SK-N-SH (cell line): ENCODE measurements around the gene PTPRF. TPM values are rescaled to one million over a fixed set of nuclear protein-coding genes. Genes with fewer than 3 reads are reported as not detected.

Experiments
- CTCF ChIA-PET: fragments of 300-600, 350-600 bp; formaldehyde crosslinking; extraction: SDS; loops from one replicate; lab custom pipeline; 2021; lab: Yijun Ruan, JAX
- POLR2A ChIA-PET: fragments of 350-600 bp; sonication (Branson Sonifier 250); formaldehyde crosslinking; extraction: SDS; loops from one replicate; lab custom pipeline; 2020; ENCODE audit warnings: antibody characterized with exemption, inconsistent platforms; lab: Yijun Ruan, JAX
- DNase-seq: peaks from one replicate; pipeline ENCODE4 v3.0.0; 2012
- H2AFZ ChIP-seq: fragments of 200-600 bp; sonication (generic); 2 replicates; pipeline ENCODE4 v1.8.1; 2016; ENCODE audit warnings: antibody characterized with exemption, mild to moderate bottlenecking, low read depth
- H3F3A ChIP-seq: fragments of 200-600 bp; sonication (generic); replicated peaks from 2 replicates; pipeline ENCODE3; 2016; ENCODE audit warnings: antibody characterized with exemption, mild to moderate bottlenecking; ENCODE audit not compliant: insufficient read depth
- H3K27ac ChIP-seq, 2 experiments: fragments of 200-500 bp in 1 of 2; fragments of 200-600 bp in 1 of 2; sonication (Bioruptor generic) in 1 of 2; sonication (generic), shearing (Covaris generic) in 1 of 2; 2 replicates each; pipeline versions ENCODE4 v1.5.1 to v1.6.1; 2014 to 2016; ENCODE audit warnings: low read depth in 2 of 2, inconsistent platforms in 1 of 2, low read length in 1 of 2, mild to moderate bottlenecking in 1 of 2, mixed read lengths in 1 of 2
- H3K27me3 ChIP-seq: fragments of 200-600 bp; sonication (generic), shearing (Covaris generic); 2 replicates; pipeline ENCODE4 v1.6.1; 2016; ENCODE audit warnings: mixed run types; ENCODE audit not compliant: insufficient read depth
- H3K36me3 ChIP-seq, 2 experiments: fragments of 200-500 bp in 1 of 2; fragments of 200-600 bp in 1 of 2; sonication (Bioruptor generic) in 1 of 2; sonication (generic) in 1 of 2; replicated peaks in 1 of 2; 2 replicates each; pipeline versions ENCODE3 to v1.5.1; 2014 to 2016; ENCODE audit warnings: low read length in 1 of 2, mild to moderate bottlenecking in 1 of 2; ENCODE audit not compliant: insufficient read depth in 2 of 2, control insufficient read depth in 1 of 2
- H3K4me1 ChIP-seq, 2 experiments: fragments of 200-500 bp in 1 of 2; fragments of 200-600 bp in 1 of 2; sonication (Bioruptor generic) in 1 of 2; sonication (generic), shearing (Covaris generic) in 1 of 2; 2 replicates each; pipeline versions ENCODE4 v1.5.1 to v1.6.1; 2014 to 2016; ENCODE audit warnings: low read depth in 1 of 2, low read length in 1 of 2, mixed run types in 1 of 2; ENCODE audit not compliant: insufficient read depth in 2 of 2, control insufficient read depth in 1 of 2
- H3K4me2 ChIP-seq: fragments of 200-600 bp; sonication (generic), shearing (Covaris generic); 2 replicates; pipeline ENCODE4 v1.6.1; 2017; ENCODE audit warnings: mixed run types
- H3K4me3 ChIP-seq, 2 experiments: fragments of 200-500 bp in 1 of 2; fragments of 200-600 bp in 1 of 2; sonication (Bioruptor generic) in 1 of 2; sonication (generic), shearing (Covaris generic) in 1 of 2; 2 replicates each; pipeline versions ENCODE4 v1.5.1 to v1.8.1; 2014 to 2016; ENCODE audit warnings: low read depth in 2 of 2, inconsistent platforms in 1 of 2, low read length in 1 of 2, mild to moderate bottlenecking in 1 of 2, mixed read lengths in 1 of 2, moderate library complexity in 1 of 2
- H3K79me2 ChIP-seq: fragments of 200-600 bp; sonication (generic); 2 replicates; pipeline ENCODE4 v1.8.1; 2017; ENCODE audit warnings: mild to moderate bottlenecking; ENCODE audit not compliant: insufficient read depth
- H3K9ac ChIP-seq: fragments of 200-600 bp; sonication (generic); 2 replicates; pipeline ENCODE4 v1.6.1; 2017; ENCODE audit warnings: mixed run types
- H3K9me2 ChIP-seq: fragments of 200-600 bp; sonication (generic); 2 replicates; pipeline ENCODE4 v1.6.1; 2017; ENCODE audit warnings: mixed run types
- H3K9me3 ChIP-seq: fragments of 200-600 bp; sonication (generic); 2 replicates; pipeline ENCODE4 v1.6.1; 2017; ENCODE audit warnings: mixed run types, mild to moderate bottlenecking, moderate library complexity
- H4K20me1 ChIP-seq: fragments of 200-600 bp; sonication (generic); 2 replicates; pipeline ENCODE4 v1.6.1; 2017; ENCODE audit warnings: mild to moderate bottlenecking, mixed run types; ENCODE audit not compliant: insufficient read depth
- EZH2phosphoT487 ChIP-seq: fragments of 200-600 bp; sonication (generic); IDR thresholded peaks from 2 replicates; pipeline ENCODE4 v1.6.1; 2017; ENCODE audit warnings: low read depth, mixed run types, mild to moderate bottlenecking, antibody characterized with exemption, moderate library complexity, borderline replicate concordance
- FOXJ3 ChIP-seq: sonication (generic); formaldehyde crosslinking; IDR thresholded peaks from 2 replicates; pipeline ENCODE4 v1.5.1; 2020; ENCODE audit warnings: mild to moderate bottlenecking, missing genetic modification reagents
- FOXM1 ChIP-seq: IDR thresholded peaks from 2 replicates; pipeline ENCODE4 v1.4.0; 2012; ENCODE audit warnings: low read depth, mild to moderate bottlenecking
- GABPA ChIP-seq: IDR thresholded peaks from 2 replicates; pipeline ENCODE4 v1.4.0; 2012; ENCODE audit warnings: low read depth, mild to moderate bottlenecking
- GATA2 ChIP-seq: sonication (generic); formaldehyde crosslinking; IDR thresholded peaks from 2 replicates; pipeline ENCODE4 v1.5.0; 2020; ENCODE audit warnings: mild to moderate bottlenecking, missing genetic modification reagents
- MXI1 ChIP-seq: IDR thresholded peaks from 2 replicates; pipeline ENCODE4 v1.6.1; 2012; ENCODE audit warnings: mild to moderate bottlenecking, low read depth, low read length, improper control_type of control experiment
- NRF1 ChIP-seq: IDR thresholded peaks from 2 replicates; pipeline ENCODE4 v1.6.1; 2012; ENCODE audit warnings: low read depth, mild to moderate bottlenecking, low read length
- POLR2AphosphoS5 ChIP-seq: IDR thresholded peaks from 2 replicates; pipeline ENCODE4 v1.6.1; 2012; ENCODE audit warnings: low read depth, low read length
- RAD21 ChIP-seq: IDR thresholded peaks from 2 replicates; pipeline ENCODE4 v1.6.1; 2012; ENCODE audit warnings: mild to moderate bottlenecking, low read length
- RCOR1 ChIP-seq: fragments of 150-350 bp; IDR thresholded peaks from 2 replicates; pipeline ENCODE4 v1.6.1; 2017; ENCODE audit warnings: antibody characterized with exemption, low read length
- RFX5 ChIP-seq: IDR thresholded peaks from 2 replicates; pipeline ENCODE4 v1.6.1; 2012; ENCODE audit warnings: mild to moderate bottlenecking, improper control_type of control experiment, low read length
- SMC3 ChIP-seq: IDR thresholded peaks from 2 replicates; pipeline ENCODE4 v1.6.1; 2012; ENCODE audit warnings: low read depth, low read length, improper control_type of control experiment
- TAF1 ChIP-seq: IDR thresholded peaks from 2 replicates; pipeline ENCODE4 v1.6.1; 2012; ENCODE audit warnings: low read depth, mild to moderate bottlenecking, low read length, moderate library complexity, borderline replicate concordance
- USF2 ChIP-seq: fragments of 150-350 bp; IDR thresholded peaks from 2 replicates; pipeline ENCODE4 v1.6.1; 2017; ENCODE audit warnings: antibody characterized with exemption, low read length, low read depth, borderline replicate concordance
- YY1 ChIP-seq: IDR thresholded peaks from 2 replicates; pipeline ENCODE4 v1.4.0; 2012; ENCODE audit warnings: low read depth, mild to moderate bottlenecking
- ZBTB33 ChIP-seq: IDR thresholded peaks from 2 replicates; pipeline ENCODE4 v1.4.0; 2012; ENCODE audit warnings: low read depth, borderline replicate concordance
- WGBS: methylation state at CpG from one replicate; pipeline ENCODE4 v1.1.6; 2017; ENCODE audit warnings: low lambda C conversion rate; 5-methylcytosine and 5-hydroxymethylcytosine counted together
- polyA plus RNA-seq, 3 experiments: library from polyadenylated mRNA; depleted of rRNA; stranded (reverse); fragments of >200 nt; gene quantifications; 2 replicates each; pipeline ENCODE4 v1.2.3, GENCODE V29; 2012
- TF ChIP-seq, protein P1 (sequence below): fragments of 150-350 bp; IDR thresholded peaks from 2 replicates; pipeline ENCODE4 v1.6.1; 2016; ENCODE audit warnings: mild to moderate bottlenecking, low read depth, low read length
- TF ChIP-seq, protein P2 (sequence below): IDR thresholded peaks from 2 replicates; pipeline ENCODE4; 2012
- TF ChIP-seq, protein P3 (sequence below): IDR thresholded peaks from 2 replicates; pipeline ENCODE4 v1.6.1; 2012; ENCODE audit warnings: mild to moderate bottlenecking, low read depth, low read length, moderate library complexity

Gene PTPRF
- polyA plus RNA-seq, 1 of the 3 experiments (the other 2 are of a cell fraction), result 72.7 TPM

DNA sequence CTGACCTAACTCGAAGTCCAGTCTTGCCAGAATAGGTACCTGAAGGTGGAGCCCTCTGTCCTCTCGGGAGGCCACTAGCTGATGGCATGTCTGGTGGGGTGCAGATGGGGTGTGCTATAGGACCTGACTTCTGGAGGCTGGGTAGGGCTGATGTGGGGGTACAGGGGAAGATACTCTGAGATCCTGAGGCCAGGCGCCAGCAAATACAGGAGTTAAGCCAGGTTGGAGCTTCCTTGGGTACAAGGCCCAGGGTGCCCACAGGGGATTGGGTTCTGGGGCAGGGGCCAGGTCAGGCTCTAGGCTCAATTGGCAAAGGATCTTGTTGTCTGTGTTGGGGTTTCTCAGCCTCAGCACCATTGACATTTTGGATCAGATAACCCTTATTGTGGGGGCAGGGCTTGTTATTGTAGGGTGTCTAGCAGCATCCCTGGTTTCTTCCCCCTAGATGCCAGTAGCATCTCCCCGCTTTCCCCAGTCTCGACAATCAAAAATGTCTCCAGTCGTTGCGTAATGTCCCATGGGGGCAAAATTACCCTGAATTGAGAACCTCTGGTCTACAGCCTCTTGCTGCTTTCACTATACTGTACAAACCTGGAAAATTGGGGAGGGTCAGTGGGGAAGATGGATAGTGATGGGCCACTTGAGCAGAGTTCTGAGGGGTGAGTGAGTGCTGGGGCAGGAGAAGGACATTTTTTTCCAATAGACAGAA is 9.2 kb downstream of the PTPRF start (continued):
- TF ChIP-seq, protein P1, sequence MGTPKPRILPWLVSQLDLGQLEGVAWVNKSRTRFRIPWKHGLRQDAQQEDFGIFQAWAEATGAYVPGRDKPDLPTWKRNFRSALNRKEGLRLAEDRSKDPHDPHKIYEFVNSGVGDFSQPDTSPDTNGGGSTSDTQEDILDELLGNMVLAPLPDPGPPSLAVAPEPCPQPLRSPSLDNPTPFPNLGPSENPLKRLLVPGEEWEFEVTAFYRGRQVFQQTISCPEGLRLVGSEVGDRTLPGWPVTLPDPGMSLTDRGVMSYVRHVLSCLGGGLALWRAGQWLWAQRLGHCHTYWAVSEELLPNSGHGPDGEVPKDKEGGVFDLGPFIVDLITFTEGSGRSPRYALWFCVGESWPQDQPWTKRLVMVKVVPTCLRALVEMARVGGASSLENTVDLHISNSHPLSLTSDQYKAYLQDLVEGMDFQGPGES, result no peak
- no peak for TF ChIP-seq GATA2 (CRISPR knock-in tag)
- TF ChIP-seq, protein P2, sequence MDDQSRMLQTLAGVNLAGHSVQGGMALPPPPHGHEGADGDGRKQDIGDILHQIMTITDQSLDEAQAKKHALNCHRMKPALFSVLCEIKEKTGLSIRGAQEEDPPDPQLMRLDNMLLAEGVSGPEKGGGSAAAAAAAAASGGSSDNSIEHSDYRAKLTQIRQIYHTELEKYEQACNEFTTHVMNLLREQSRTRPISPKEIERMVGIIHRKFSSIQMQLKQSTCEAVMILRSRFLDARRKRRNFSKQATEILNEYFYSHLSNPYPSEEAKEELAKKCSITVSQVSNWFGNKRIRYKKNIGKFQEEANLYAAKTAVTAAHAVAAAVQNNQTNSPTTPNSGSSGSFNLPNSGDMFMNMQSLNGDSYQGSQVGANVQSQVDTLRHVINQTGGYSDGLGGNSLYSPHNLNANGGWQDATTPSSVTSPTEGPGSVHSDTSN, result no peak
- no peak for TF ChIP-seq EZH2phosphoT487
- TF ChIP-seq FOXM1, result no peak
- no peak for TF ChIP-seq USF2
- TF ChIP-seq NRF1, result no peak
- no peak for TF ChIP-seq GABPA
- TF ChIP-seq, all 33 proteins: peak for 0

GRCh38 chr1:43540653-43541071 is 10.0 kb downstream of the PTPRF start:
- CTCF ChIA-PET, result interaction anchor here (0.9 kb wide), 1 partner anchor 16 kb away, joined by 3 read pairs; no protein-coding TSS in a partner anchor
- Histone ChIP-seq H3K4me3 (no peak overlapping the region), H3K9me3 (no peaks in the 10 kb centered on the region), H2AFZ (no peak overlapping the region), H3F3A (no peaks in the 10 kb centered on the region), H4K20me1 (peaks cover 18% of the 10 kb centered on the region; the same call in 1 of the 2 replicates), H3K4me1 (peaks cover 0 to 5% of the 10 kb centered on the region in 2 experiments; a peak in 1 of 4 replicates), H3K9ac (no peak overlapping the region), H3K36me3 (peaks cover 0 to 5% of the 10 kb centered on the region in 2 experiments), H3K27ac (no peak overlapping the region), H3K27me3 (no peaks in the 10 kb centered on the region), H3K79me2 (peaks cover 35% of the 10 kb centered on the region; the same call in 1 of the 2 replicates), H3K4me2 (no peak overlapping the region), H3K9me2 (no peaks in the 10 kb centered on the region)
- DNase-seq, result no peak
- POLR2A ChIA-PET, result no interaction called here
- 94% methylated on average over 12 of the region's 15 CpGs for WGBS
- TF ChIP-seq NRF1, result no peak
- no peak for TF ChIP-seq RAD21
- TF ChIP-seq RFX5, result no peak
- TF ChIP-seq SMC3, result no peak
- no peak for TF ChIP-seq ZBTB33
- TF ChIP-seq, protein P3, sequence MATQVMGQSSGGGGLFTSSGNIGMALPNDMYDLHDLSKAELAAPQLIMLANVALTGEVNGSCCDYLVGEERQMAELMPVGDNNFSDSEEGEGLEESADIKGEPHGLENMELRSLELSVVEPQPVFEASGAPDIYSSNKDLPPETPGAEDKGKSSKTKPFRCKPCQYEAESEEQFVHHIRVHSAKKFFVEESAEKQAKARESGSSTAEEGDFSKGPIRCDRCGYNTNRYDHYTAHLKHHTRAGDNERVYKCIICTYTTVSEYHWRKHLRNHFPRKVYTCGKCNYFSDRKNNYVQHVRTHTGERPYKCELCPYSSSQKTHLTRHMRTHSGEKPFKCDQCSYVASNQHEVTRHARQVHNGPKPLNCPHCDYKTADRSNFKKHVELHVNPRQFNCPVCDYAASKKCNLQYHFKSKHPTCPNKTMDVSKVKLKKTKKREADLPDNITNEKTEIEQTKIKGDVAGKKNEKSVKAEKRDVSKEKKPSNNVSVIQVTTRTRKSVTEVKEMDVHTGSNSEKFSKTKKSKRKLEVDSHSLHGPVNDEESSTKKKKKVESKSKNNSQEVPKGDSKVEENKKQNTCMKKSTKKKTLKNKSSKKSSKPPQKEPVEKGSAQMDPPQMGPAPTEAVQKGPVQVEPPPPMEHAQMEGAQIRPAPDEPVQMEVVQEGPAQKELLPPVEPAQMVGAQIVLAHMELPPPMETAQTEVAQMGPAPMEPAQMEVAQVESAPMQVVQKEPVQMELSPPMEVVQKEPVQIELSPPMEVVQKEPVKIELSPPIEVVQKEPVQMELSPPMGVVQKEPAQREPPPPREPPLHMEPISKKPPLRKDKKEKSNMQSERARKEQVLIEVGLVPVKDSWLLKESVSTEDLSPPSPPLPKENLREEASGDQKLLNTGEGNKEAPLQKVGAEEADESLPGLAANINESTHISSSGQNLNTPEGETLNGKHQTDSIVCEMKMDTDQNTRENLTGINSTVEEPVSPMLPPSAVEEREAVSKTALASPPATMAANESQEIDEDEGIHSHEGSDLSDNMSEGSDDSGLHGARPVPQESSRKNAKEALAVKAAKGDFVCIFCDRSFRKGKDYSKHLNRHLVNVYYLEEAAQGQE, result no peak
- TF ChIP-seq MXI1, result no peak
- no peak for TF ChIP-seq POLR2AphosphoS5
- TF ChIP-seq RCOR1, result no peak
- no peak for TF ChIP-seq TAF1
- TF ChIP-seq, protein P1, result no peak
- TF ChIP-seq YY1, result no peak
- no peak for TF ChIP-seq EZH2phosphoT487
- TF ChIP-seq FOXJ3 (CRISPR knock-in tag), result no peak
- TF ChIP-seq GABPA, result no peak
- TF ChIP-seq FOXM1, result no peak
